Posterior cingulate gyrus (tissue), 11 donors: ENCODE measurements around the gene ESRRA.

Experiments used
- DNase-seq, 10 donors: peaks; one replicate each; pipeline versions ENCODE4 v3.0.0 to v3.0.0-alpha.2; 2020 to 2021; ENCODE audit warnings: mixed read lengths in 3 of 10
- intact Hi-C: fragments of 100-400 bp; cut with DNase I; formaldehyde crosslinking; loops from one replicate; pipeline ENCODE4 v1.15.1; 2023

Gene ESRRA

DNA sequence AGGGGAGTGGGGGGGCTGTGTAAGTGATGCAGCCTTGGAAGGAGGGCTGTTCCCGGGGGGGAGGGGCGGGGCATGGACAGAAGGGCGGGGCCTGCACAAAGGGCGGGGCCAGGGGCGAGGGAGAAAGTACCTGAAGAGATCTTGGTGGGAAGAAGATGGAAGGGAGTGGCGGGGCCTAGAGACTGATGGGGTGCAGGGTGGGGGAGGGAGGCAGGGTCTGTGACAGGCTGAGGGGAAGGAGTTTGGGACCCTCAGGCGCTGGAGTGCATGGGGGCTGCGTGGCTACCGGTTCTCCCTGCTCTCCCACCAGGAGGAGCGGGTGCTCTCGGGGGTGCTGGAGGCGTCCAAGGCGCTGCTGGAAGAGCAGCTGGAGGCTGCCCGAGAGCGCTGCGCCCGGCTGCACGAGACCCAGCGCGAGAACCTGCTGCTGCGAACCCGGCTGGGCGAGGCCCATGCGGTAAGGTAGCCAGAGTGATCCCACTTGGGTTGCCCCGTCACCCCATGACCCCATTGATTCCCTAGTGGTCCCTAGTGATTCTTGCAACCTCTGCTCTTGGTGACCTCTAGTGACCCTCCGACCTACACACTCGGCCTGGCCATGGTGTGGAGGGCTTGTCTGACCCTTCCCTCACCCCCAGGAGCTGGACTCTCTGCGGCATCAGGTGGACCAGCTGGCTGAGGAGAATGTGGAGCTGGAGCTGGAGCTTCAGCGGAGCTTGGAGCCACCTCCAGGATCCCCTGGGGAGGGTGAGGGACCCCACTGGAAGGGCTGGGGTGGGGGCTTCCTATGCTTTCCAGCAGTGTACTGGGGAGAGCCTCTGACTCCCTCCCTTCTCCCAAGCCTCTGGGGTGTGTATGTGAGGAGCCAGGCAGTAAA is 37.8 kb downstream of the ESRRA start:
- no peak for DNase-seq
- intact Hi-C loops = no loop called here

- DNase-seq = peak in 1 of 10 donors; percentile 67
- intact Hi-C loops = no loop called here
These were observed 38.6 kb downstream of the ESRRA start for GRCh38 chr11:64343767-64344559.

- intact Hi-C loops = no loop called here
- DNase-seq = peak in 1 of 10 donors; percentile 63
These were observed 39.5 kb downstream of the ESRRA start for GRCh38 chr11:64344787-64345186.

- intact Hi-C loops = no loop called here
- no peak for DNase-seq
These were observed 42.0 kb downstream of the ESRRA start for GRCh38 chr11:64347193-64347867.

GRCh38 chr11:64348383-64349024 is 43.2 kb downstream of the ESRRA start:
- intact Hi-C loops = no loop called here
- DNase-seq = no peak

DNA sequence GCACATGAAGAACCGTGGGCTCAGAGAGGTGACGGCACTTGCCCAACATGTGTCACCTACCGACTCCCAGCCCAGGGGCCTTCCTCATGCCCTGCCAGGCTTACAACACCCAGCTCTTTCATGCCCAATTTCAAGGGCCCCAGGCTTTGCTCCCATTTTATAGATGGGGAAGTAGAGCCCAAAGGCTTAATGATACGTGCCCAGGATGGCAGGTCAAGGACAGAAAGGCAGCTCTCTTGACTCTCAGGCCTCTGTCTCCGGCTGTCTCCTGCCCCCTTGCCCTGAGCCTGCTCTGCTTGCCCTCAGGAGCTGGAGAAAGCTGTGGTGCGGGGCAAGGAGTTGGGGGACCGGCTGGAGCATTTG is 43.7 kb downstream of the ESRRA start:
- intact Hi-C loops = no loop called here
- DNase-seq = no peak

DNA sequence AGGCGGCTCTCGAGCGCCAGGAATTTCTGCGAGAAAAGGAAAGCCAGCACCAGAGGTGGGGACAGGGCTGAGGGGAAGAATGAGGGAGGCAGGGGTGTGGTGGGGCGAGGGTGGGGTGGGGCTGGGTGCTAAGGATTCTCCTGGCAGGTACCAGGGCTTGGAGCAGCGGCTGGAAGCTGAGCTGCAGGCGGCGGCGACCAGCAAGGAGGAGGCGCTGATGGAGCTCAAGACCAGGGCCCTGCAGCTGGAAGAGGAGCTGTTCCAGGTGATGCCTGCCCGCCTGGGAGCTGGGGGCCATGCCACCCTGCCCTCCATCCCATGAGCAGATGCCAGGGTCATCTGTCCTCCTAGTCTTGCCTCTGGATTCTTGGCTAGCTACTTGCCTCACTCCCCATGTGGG is 44.1 kb downstream of the ESRRA start:
- intact Hi-C loops = no loop called here
- no peak for DNase-seq

DNA sequence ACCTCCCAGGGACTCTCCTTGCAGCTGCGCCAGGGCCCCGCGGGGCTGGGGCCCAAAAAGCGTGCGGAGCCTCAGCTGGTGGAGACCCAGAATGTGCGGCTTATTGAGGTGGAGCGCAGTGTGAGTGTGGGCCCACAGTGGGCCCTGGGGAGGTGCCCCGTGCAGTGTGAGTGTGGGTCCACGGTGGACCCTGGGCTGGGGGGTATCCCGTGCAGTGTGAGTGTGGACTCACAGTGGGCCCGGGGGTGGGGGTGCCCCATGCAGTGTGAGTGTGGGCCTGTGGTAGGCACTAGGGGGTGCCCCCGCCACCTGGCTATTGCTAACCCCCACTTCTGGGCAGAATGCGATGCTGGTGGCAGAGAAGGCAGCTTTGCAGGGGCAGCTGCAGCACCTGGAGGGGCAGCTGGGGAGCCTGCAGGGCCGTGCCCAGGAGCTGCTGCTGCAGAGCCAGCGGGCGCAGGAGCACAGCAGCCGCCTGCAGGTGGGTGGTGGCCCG is 45.9 kb downstream of the ESRRA start:
- intact Hi-C loops = no loop called here
- DNase-seq = peak in 1 of 10 donors; percentile 64

DNA sequence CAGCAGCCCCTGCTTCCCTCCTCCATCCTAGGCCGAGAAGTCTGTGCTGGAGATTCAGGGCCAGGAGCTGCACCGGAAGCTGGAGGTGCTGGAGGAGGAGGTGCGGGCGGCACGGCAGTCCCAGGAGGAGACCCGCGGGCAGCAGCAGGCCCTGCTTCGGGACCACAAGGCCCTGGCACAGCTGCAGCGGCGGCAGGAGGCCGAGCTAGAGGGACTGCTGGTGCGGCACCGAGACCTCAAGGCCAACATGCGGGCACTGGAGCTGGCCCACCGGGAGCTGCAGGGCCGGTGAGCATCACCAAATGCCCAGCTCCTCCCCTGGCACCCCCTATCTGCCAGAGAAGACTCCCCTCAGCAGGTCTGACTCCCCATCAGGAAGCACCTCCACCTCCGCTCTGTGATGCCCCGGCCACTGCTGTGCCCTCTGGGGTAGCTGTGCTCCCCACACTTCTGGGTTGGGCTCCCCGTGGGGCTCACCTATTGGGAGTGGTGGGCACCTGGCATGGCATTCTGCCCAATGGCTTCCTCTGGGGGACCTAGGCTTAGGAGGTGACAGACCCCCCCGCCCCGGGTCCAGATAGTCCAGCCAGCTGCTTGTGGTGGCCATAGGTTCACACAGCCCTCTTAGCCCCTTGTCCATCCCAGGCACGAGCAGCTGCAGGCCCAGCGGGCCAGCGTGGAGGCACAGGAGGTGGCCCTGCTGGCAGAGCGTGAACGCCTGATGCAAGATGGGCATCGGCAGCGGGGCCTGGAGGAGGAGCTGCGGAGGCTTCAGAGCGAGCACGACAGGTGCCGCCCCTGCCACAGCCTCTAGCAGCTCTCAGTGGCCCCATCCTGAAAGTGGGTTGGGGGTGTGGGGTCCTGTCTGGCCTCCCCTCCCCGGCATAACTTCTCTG is 47.0 kb downstream of the ESRRA start:
- DNase-seq = no peak

GRCh38 chr11:64352995-64353714 is 47.8 kb downstream of the ESRRA start:
- intact Hi-C loops = no loop called here
- DNase-seq = no peak

More for the DNA sequence above, 47.0 kb downstream of the ESRRA start:
- intact Hi-C loops = no loop called here

DNA sequence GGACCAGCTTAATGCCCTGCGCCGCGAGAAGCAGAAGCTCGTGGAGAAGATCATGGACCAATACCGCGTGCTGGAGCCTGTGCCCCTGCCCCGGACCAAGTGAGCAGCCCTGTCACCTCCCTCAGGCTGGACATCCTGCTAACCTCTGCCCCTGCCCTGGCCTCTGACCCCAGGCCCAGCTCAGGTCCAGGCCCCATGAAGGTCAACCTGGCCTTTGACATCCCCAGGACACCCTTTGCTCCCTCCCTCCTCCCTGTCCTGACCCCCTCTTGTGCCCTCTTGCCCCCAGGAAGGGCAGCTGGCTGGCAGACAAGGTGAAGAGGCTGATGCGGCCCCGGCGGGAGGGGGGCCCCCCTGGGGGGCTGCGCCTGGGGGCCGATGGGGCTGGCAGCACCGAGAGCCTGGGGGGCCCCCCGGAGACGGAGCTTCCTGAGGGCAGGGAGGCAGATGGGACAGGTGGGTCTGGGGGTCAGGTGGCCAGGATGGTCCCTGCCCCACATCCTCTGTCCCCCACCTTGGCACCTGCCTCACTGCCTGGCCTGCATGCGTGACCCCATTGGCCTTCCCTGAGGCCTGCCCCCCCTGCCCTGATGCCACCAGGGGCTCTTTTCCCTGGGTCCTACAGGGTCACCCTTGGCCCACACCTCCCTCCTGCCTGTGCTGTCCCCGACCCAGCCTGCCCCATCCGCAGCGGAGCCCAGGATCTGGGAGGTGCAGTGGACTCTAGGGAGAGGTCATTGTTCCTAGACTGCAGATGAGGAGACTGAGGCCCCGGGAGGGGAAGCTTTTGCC is 48.6 kb downstream of the ESRRA start:
- intact Hi-C loops = no loop called here
- DNase-seq = no peak

GRCh38 chr11:64355078-64355940 is 50.0 kb downstream of the ESRRA start:
- peak in 9 of 10 donors; percentile 55 to 95 (median 74) for DNase-seq
- intact Hi-C loops = loop anchor here (5.0 kb wide), 1 partner anchor 38 kb away; the partner anchor contains the start of genes PRDX5 and TRMT112

DNA sequence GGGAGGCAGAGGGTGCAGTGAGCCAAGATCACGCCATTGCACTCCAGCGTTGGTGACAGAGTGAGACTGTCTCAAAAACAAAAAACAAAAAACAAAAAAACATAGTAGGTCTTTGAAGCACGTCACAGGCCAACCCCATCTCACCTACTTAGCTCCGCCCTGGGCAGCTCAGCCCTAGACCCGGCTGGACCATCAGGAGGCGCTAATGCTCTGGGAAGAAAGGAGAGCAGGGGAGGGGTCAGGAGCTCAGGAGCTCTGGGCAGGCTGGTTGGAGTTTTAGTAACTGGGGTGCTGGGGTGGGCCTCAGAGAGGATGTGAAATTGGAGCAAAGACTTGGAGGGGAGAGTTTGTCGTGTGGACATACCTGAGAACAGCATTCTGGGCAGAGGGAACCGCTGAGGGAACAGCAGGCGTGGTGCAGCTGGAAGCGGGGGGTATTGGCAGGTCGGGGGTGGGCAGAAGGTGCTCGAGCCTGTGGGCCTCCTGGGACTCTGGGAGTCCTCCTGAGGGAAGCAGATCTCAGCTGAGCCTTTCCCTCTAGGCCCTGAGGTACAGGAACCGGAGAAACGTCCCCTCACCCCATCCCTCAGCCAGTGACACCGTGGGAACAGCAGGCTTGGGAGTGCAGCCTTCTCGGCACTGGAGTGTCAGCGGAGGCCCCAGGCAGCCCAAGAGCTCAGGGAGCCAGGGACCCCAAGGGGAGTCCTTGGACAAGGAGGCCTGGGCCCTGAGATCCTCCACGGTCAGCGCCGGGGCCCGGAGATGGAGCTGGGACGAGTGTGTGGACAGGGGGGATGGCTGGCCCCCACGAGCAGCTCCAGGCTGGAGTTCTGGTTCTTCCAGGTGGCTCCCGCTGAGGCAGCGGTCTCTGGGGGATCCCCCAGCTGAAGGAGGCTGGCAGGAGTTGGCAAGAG is 51.4 kb downstream of the ESRRA start:
- DNase-seq = peak in 2 of 10 donors; percentile 71
- intact Hi-C loops = loop anchor here (5.0 kb wide), 1 partner anchor 39 kb away; the partner anchor contains the start of genes PRDX5 and TRMT112

GRCh38 chr11:64357446-64357845 is 52.1 kb downstream of the ESRRA start:
- intact Hi-C loops = loop anchor here (5.0 kb wide), 1 partner anchor 40 kb away; the partner anchor contains the start of genes PRDX5 and TRMT112
- peak in 1 of 10 donors; percentile 77 for DNase-seq

DNA sequence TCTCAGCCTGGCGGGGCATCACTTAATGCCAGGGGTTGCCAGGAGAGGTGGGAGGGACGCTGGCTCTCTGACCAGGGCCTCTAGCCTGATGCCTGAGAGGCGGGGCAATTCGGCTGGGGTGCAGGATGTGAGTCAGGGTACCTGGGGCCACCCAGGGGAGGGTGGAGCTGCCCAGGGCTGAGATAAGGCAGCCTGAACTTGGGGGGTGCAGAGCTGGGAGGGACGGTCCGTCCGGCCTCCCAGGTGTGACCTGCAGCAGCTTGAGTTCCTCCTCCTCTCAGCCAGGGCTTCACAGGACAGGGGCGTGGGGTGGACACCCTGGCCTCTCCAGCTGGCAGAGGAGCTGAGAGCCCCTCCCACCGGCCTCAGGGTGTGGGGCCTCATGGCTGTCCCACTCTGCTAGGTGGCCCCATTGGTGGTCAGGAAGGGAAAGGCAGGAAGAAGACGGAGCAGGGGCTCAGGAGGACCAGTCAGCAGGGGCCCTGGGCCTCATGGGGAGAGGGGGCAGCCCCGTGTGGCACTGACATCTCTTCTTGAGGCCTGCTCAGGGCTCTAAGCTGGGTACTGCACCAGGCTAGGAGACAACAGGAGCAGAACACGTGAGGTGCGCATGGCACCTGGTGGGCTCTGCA is 52.7 kb downstream of the ESRRA start:
- peak in 1 of 10 donors; percentile 72 for DNase-seq
- intact Hi-C loops = loop anchor here (5.0 kb wide), 1 partner anchor 41 kb away; the partner anchor contains the start of genes PRDX5 and TRMT112
